ENCODE data around the gene COL21A1. TPM values are rescaled to one million over a fixed set of nuclear protein-coding genes. Genes with fewer than 3 reads are reported as not detected.

COL21A1 gene
- total RNA-seq, 2 experiments from 2014 or later = not detected

DNA sequence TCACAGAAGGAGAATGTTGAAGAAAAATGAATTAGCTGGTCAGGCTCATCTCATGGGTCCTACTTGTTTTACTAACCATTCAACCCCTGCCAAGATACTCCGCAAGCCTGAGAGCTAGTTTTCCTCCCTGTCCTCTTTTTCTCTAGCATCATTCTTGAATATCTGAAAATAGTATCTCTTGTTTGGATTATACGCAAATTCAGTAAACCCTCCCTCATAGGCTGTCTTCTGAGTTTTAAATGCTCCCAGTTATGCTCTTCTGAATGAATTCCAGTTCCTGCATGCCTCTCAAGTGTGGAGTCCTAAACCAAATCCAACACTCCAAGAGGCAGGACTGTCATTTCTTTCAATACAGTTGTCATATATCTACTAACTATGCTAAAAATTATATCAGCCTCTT is 99.6 kb downstream of the COL21A1 start:
- Histone ChIP-seq H3K4me3 (ENCODE audit: low read depth, low read length, poor library complexity, severe bottlenecking) (no peak overlapping the region), H3K9me3 (ENCODE audit: low read length) (no peaks in the 10 kb centered on the region), H4K20me1 (ENCODE audit: insufficient read depth, low read length) (no peaks in the 10 kb centered on the region), H2AFZ (ENCODE audit: low read length) (no peak overlapping the region), H3K79me2 (ENCODE audit: insufficient read depth, low read depth, low read length) (no peaks in the 10 kb centered on the region), H3K36me3 (ENCODE audit: insufficient read depth, low read length) (no peaks in the 10 kb centered on the region), H3K4me2 (ENCODE audit: low read length) (no peak overlapping the region), H3K9me2 (ENCODE audit: insufficient read depth, low read length) (no peaks in the 10 kb centered on the region), H3K27ac (ENCODE audit: low read depth, low read length, poor library complexity, severe bottlenecking) (no peak overlapping the region), H3K4me1 (ENCODE audit: insufficient read depth, low read length, poor library complexity, severe bottlenecking) (no peaks in the 10 kb centered on the region)
- intact Hi-C loops (cut with micrococcal nuclease; ENCODE audit: unreplicated experiment) = no loop called here
- TF ChIP-seq EZH2phosphoT487 (IDR thresholded peaks at IDR 0.05; ENCODE audit: borderline replicate concordance, low read depth, low read length) = no peak
- TF ChIP-seq, protein P1, sequence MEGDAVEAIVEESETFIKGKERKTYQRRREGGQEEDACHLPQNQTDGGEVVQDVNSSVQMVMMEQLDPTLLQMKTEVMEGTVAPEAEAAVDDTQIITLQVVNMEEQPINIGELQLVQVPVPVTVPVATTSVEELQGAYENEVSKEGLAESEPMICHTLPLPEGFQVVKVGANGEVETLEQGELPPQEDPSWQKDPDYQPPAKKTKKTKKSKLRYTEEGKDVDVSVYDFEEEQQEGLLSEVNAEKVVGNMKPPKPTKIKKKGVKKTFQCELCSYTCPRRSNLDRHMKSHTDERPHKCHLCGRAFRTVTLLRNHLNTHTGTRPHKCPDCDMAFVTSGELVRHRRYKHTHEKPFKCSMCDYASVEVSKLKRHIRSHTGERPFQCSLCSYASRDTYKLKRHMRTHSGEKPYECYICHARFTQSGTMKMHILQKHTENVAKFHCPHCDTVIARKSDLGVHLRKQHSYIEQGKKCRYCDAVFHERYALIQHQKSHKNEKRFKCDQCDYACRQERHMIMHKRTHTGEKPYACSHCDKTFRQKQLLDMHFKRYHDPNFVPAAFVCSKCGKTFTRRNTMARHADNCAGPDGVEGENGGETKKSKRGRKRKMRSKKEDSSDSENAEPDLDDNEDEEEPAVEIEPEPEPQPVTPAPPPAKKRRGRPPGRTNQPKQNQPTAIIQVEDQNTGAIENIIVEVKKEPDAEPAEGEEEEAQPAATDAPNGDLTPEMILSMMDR (conservative IDR thresholded peaks at IDR 0.05; ENCODE audit: low read length) = no peak
- ChIA-PET CTCF (ENCODE audit: unreplicated experiment) (no interaction called here), POLR2A (interaction anchor here (1.0 kb wide), 1 partner anchor 8 kb away, joined by 3 read pairs; no protein-coding TSS in a partner anchor)
- no TSS peak for BruUV-seq (replicated peaks)
- no peak for DNase-seq (ENCODE audit: low spot score)

DNA sequence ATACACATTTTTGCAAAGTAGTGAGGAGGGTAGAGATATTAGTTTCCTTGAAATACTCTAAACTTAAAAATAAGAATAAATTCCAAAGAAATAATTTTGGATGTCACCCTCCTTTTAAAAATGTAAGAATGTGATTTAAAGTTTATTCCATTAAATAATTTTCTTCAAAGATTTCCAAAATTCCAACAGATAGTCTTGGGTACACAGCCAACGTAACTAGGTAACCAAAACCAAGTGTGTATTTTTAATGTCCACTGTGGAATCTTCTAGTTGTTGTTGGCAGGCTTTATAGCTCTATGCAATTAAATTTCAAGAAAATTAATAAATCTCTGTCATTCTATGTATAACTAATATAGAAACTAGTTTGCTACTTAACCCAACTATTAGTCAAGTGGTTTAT is 101.3 kb downstream of the COL21A1 start:
- Histone ChIP-seq H3K9me3 (ENCODE audit: low read length) (no peaks in the 10 kb centered on the region), H3K79me2 (ENCODE audit: insufficient read depth, low read depth, low read length) (no peaks in the 10 kb centered on the region), H3K4me3 (ENCODE audit: low read depth, low read length, poor library complexity, severe bottlenecking) (no peak overlapping the region), H3K27ac (ENCODE audit: low read depth, low read length, poor library complexity, severe bottlenecking) (no peak overlapping the region), H3K9me2 (ENCODE audit: insufficient read depth, low read length) (no peaks in the 10 kb centered on the region), H2AFZ (ENCODE audit: low read length) (no peak overlapping the region), H3K4me2 (ENCODE audit: low read length) (no peak overlapping the region), H3K36me3 (ENCODE audit: insufficient read depth, low read length) (no peaks in the 10 kb centered on the region), H4K20me1 (ENCODE audit: insufficient read depth, low read length) (no peaks in the 10 kb centered on the region), H3K4me1 (ENCODE audit: insufficient read depth, low read length, poor library complexity, severe bottlenecking) (no peaks in the 10 kb centered on the region)
- TF ChIP-seq, protein P1 (conservative IDR thresholded peaks at IDR 0.05; ENCODE audit: low read length) = no peak
- TF ChIP-seq EZH2phosphoT487 (IDR thresholded peaks at IDR 0.05; ENCODE audit: borderline replicate concordance, low read depth, low read length) = no peak
- BruUV-seq (replicated peaks) = no TSS peak
- intact Hi-C loops (cut with micrococcal nuclease; ENCODE audit: unreplicated experiment) = no loop called here
- ChIA-PET CTCF (ENCODE audit: unreplicated experiment) (no interaction called here), POLR2A (interaction anchor here (1.2 kb wide), 1 partner anchor 10 kb away, joined by 3 read pairs; no protein-coding TSS in a partner anchor)
- DNase-seq (ENCODE audit: low spot score) = no peak

DNA sequence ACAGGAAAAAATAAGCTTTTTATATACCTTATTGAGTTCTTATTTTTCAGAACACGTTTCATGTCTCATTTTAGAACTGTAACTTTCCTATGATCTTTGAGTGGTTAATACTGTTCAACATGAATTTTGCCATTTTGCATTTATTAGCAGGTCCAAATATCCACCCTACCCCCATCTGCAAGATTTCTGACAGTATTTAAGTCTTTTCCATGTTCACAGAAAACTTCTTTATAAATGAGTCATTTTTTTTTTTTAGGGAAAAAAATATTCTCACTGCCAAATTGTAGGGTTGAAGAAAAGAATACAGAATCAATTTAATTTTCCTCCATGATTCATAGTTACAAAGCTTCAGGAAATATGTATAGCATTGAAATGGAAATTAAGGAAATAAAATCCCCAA is 101.8 kb downstream of the COL21A1 start:
- H3K36me3 ChIP-seq (ENCODE audit: insufficient read depth, low read length) = no peaks in the 10 kb centered on the region
- H3K27ac ChIP-seq (ENCODE audit: low read depth, low read length, poor library complexity, severe bottlenecking) = no peak overlapping the region
- no peaks in the 10 kb centered on the region for H3K79me2 ChIP-seq (ENCODE audit: insufficient read depth, low read depth, low read length)
- H3K4me3 ChIP-seq (ENCODE audit: low read depth, low read length, poor library complexity, severe bottlenecking) = no peak overlapping the region
- no peaks in the 10 kb centered on the region for H3K9me2 ChIP-seq (ENCODE audit: insufficient read depth, low read length)
- intact Hi-C loops (cut with micrococcal nuclease; ENCODE audit: unreplicated experiment) = no loop called here
- no peaks in the 10 kb centered on the region for H3K9me3 ChIP-seq (ENCODE audit: low read length)
- TF ChIP-seq, protein P1 (conservative IDR thresholded peaks at IDR 0.05; ENCODE audit: low read length) = no peak
- no peak for TF ChIP-seq EZH2phosphoT487 (IDR thresholded peaks at IDR 0.05; ENCODE audit: borderline replicate concordance, low read depth, low read length)
- H2AFZ ChIP-seq (ENCODE audit: low read length) = no peak overlapping the region
- DNase-seq (ENCODE audit: low spot score) = no peak
- no TSS peak for BruUV-seq (replicated peaks)
- POLR2A ChIA-PET = interaction anchor here (1.2 kb wide), 1 partner anchor 10 kb away, joined by 3 read pairs; no protein-coding TSS in a partner anchor
- no peaks in the 10 kb centered on the region for H3K4me1 ChIP-seq (ENCODE audit: insufficient read depth, low read length, poor library complexity, severe bottlenecking)
- H3K4me2 ChIP-seq (ENCODE audit: low read length) = no peak overlapping the region
- H4K20me1 ChIP-seq (ENCODE audit: insufficient read depth, low read length) = no peaks in the 10 kb centered on the region
- CTCF ChIA-PET (ENCODE audit: unreplicated experiment) = no interaction called here
